CD4-positive, alpha-beta T cell treated with Interleukin-2 at 100 ng/mL for 4 hours (primary cell): ENCODE measurements around the gene SYNGAP1.
"Not testable (repeated sequence)": the region's sequence is repeated elsewhere in the genome, so short reads cannot be mapped to it uniquely, and the experiment has no call there.

ENCODE experiments used
- DNase-seq: peaks from one replicate; pipeline ENCODE4 v3.0.0-alpha.2; 2020; ENCODE audit warnings: low spot score

The SYNGAP1 gene

GRCh38 chr6:33481192-33481591 lies 61.3 kb downstream of the SYNGAP1 start:
- peak; percentile 11 for DNase-seq

- not testable (repeated sequence) for DNase-seq
These were observed 62.8 kb downstream of the SYNGAP1 start for GRCh38 chr6:33482620-33483019.

GRCh38 chr6:33483678-33484077 lies 63.8 kb downstream of the SYNGAP1 start:
- no peak for DNase-seq

GRCh38 chr6:33484673-33485262 lies 64.9 kb downstream of the SYNGAP1 start:
- DNase-seq, result not testable (repeated sequence)

- not testable (repeated sequence) for DNase-seq
These were observed 65.8 kb downstream of the SYNGAP1 start for GRCh38 chr6:33485680-33486079.

- no peak for DNase-seq
These were observed 68.5 kb downstream of the SYNGAP1 start for GRCh38 chr6:33488339-33488738.

GRCh38 chr6:33490198-33490597 lies 70.3 kb downstream of the SYNGAP1 start:
- DNase-seq, result no peak

- no peak for DNase-seq
These were observed 70.8 kb downstream of the SYNGAP1 start for GRCh38 chr6:33490621-33491020.

GRCh38 chr6:33492093-33492492 lies 72.2 kb downstream of the SYNGAP1 start:
- peak; percentile 2 for DNase-seq

- no peak for DNase-seq
These were observed 77.3 kb downstream of the SYNGAP1 start for GRCh38 chr6:33497157-33497556.

- no peak for DNase-seq
These were observed 82.6 kb downstream of the SYNGAP1 start for GRCh38 chr6:33502486-33502885.

- no peak for DNase-seq
These were observed 84.6 kb downstream of the SYNGAP1 start for GRCh38 chr6:33504486-33504885.
